ENCODE results near the gene DTNB.
"Not testable (repeated sequence)": the region's sequence is repeated elsewhere in the genome, so short reads cannot be mapped to it uniquely, and the experiment has no call there.

Gene DTNB

GRCh38 chr2:25420820-25421237 is 252.5 kb downstream of the DTNB start:
- no peak overlapping the region for H3K27ac ChIP-seq
- TF ChIP-seq CTCF (conservative IDR thresholded peaks at IDR 0.05): no peak
- TF ChIP-seq ZFX (IDR thresholded peaks at IDR 0.05): no peak

GRCh38 chr2:25419678-25420242 is 253.6 kb downstream of the DTNB start:
- no peak overlapping the region for H3K27ac ChIP-seq
- TF ChIP-seq ZFX (IDR thresholded peaks at IDR 0.05): no peak

- TF ChIP-seq ZFX (IDR thresholded peaks at IDR 0.05): no peak
- TF ChIP-seq CTCF (conservative IDR thresholded peaks at IDR 0.05): no peak
- no peak overlapping the region for H3K27ac ChIP-seq
Observed at GRCh38 chr2:25418944-25419677, 254.3 kb downstream of the DTNB start.

- no peak for TF ChIP-seq CTCF (conservative IDR thresholded peaks at IDR 0.05)
- TF ChIP-seq ZFX (IDR thresholded peaks at IDR 0.05): no peak
- H3K27ac ChIP-seq: no peak overlapping the region
Observed at GRCh38 chr2:25417715-25418369, 255.5 kb downstream of the DTNB start.

GRCh38 chr2:25416674-25417073 is 256.7 kb downstream of the DTNB start:
- no peak overlapping the region for H3K27ac ChIP-seq
- no peak for TF ChIP-seq ZFX (IDR thresholded peaks at IDR 0.05)

- TF ChIP-seq ZFX (IDR thresholded peaks at IDR 0.05): no peak
- no peak for TF ChIP-seq CTCF (conservative IDR thresholded peaks at IDR 0.05)
- H3K27ac ChIP-seq: no peak overlapping the region
Observed at GRCh38 chr2:25414781-25415180, 258.6 kb downstream of the DTNB start.

GRCh38 chr2:25413409-25413808 is 260.0 kb downstream of the DTNB start:
- not testable (repeated sequence) for H3K27ac ChIP-seq

- H3K27ac ChIP-seq: no peak overlapping the region
- TF ChIP-seq CTCF (conservative IDR thresholded peaks at IDR 0.05): no peak
- TF ChIP-seq ZFX (IDR thresholded peaks at IDR 0.05): no peak
Observed at GRCh38 chr2:25411753-25412152, 261.6 kb downstream of the DTNB start.

- no peak overlapping the region for H3K27ac ChIP-seq
- no peak for TF ChIP-seq ZFX (IDR thresholded peaks at IDR 0.05)
- TF ChIP-seq CTCF (conservative IDR thresholded peaks at IDR 0.05): no peak
Observed at GRCh38 chr2:25411281-25411680, 262.1 kb downstream of the DTNB start.

Measured in C4-2B (cell line).